GOT3 (cell line): ENCODE measurements around the gene IPO11.
"Not testable (repeated sequence)": the region's sequence is repeated elsewhere in the genome, so short reads cannot be mapped to it uniquely, and the experiment has no call there.

Experiments
- DNase-seq: peaks from one replicate; lab custom pipeline; 2025; ENCODE audit warnings: mixed read lengths; lab: John Stamatoyannopoulos, UW

IPO11 gene

DNA sequence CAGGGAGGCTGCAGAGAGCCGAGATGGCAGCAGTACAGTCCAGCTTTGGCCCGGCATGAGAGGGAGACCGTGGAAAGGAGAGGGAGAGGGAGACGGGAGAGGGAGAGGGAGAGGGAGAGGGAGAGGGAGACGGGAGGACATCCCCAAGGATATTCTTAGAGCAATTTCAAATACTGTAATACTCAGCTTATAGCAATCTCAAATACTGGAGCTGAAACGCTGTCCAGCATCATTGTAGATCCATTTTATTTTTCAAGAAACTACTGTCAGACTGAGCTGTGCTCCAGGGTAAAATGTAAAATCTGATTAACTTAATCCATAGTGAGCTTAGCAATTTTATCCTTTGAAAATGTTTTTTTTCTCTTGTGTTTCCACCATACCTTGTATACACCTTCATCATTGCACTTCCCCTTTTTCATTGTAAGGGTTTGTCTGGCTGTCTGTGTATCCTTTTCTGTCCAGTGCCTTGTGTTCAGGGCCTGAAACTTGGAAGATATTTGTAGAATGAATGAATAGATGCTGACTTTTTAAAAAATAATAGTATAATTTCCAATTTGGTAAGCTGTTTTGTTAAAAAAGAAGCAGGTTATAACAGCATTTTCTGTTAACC is 102.1 kb downstream of the IPO11 start:
- DNase-seq: no peak

DNA sequence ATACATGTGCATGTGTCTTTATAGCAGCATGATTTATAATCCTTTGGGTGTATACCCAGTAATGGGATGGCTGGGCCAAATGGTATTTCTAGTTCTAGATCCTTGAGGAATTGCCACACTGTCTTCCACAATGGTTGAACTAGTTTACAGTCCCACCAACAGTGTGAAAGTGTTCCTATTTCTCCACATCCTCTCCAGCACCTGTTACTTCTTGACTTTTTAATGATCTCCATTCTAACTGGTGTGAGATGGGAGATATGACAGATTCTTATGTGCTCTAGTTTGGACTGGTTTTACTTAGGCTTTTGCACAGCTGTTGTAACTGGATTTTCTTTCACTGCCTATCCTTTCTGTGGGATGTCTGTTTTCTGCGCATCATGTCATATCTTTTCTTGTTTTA is 108.2 kb downstream of the IPO11 start:
- DNase-seq: not testable (repeated sequence)

DNA sequence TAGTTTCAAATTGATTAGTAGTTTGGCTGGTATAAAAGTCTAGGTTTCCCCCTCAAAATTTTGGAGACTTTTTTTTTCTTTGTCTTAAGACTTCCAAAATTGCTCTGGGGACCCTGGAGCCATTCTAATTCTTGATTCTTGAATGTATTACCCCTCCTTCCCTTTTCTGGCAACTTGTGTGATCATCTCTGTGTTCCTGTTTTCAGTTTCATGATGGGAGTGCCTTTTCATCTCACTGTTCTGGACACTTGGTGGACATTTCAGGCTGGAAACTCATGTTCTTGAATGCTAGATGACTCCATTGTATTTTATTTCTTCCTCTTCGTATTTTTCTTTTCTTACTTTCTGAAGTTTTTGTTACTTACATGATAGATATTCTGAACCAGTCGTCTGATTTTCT is 108.8 kb downstream of the IPO11 start:
- DNase-seq: no peak

DNA sequence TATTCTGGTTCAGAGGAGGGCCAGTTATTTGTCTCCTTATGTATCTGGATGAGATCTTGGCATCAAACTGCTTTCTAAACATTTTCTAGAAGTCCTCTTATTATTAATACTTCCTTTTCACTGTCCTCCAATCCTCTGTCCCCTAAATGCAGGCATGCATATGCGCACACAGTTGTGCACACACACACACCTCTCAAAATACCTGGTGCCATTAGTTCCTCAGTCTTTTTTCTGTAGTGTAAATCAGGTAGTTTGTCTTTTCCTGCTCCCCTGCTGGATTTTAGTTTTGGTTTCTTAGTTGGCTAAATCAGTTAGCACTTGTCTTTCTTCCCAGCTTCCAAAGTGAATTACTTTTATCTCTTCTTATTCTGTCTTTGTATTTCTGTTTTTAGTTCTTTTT is 110.2 kb downstream of the IPO11 start:
- no peak for DNase-seq

DNA sequence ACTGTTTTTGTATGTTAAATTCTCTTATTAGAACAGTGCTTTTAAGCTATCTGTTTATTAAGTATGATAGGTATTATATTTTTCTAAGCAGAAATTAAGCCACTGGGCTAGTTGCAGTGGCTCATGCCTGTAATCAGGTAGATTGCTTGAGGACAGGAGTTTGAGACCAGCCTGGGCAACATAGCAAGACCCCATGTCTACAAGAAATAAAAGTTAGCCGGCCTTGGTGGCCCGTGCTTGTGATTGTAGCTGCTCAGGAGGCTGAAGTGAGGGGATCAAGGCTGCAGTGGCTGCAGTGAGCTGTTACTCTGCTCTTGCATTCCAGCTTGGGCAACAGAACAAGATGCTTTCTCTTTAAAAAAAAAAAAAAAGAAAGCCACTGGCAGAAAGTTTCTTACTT is 121.0 kb downstream of the IPO11 start:
- no peak for DNase-seq

DNA sequence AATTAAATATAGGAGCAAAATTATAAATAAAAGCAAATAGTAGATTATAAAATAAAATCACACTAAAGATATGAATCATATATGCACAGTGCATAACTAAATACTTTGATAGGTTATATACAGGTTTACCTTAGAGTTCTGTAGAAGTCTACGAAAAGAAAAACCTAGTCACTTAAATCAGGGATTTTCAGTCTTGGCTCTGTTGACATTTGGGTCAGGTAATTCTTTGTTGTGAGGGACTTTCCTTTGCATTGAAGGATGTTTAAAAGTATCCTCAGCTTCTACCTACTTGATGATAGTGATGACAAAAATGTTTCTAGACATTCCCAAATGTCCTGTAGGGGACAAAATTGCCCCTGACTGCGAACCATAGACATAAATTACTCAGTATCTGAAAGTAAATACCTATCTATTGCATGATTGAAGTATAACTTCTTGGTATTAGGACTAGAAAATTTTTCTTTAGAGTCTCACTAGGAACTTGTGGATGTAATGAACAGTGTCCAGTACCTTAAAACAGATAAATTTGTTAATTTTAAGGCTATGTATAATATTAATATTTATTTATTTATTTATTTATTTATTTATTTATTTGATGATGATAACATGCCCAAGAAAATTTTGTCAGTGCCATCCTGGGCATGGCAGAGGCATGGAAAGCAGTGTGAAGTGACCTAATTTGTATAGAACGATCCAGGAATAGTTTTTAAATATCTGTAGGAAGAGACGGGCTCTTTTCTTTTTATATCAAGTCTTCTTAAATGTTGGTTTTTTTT is 122.1 kb downstream of the IPO11 start:
- DNase-seq: no peak

DNA sequence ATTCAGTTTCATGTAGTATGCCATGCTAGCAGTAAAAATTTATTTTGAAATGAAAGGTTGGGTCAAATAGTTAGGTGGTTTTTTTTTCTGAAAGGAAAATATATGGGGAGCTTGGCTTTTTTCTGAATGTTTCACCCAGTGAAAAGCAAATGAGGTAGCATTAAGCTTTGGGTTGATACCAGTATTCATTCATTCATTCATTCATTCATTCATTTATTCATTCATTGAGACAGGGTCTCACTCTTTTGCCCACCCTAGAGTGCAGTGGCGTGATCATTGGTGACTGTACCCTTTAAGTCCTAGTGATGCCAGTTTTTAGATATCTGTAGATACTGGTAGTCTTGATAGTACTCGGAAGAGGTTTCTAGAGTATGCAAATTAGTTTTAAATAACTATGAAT is 123.7 kb downstream of the IPO11 start:
- no peak for DNase-seq

DNA sequence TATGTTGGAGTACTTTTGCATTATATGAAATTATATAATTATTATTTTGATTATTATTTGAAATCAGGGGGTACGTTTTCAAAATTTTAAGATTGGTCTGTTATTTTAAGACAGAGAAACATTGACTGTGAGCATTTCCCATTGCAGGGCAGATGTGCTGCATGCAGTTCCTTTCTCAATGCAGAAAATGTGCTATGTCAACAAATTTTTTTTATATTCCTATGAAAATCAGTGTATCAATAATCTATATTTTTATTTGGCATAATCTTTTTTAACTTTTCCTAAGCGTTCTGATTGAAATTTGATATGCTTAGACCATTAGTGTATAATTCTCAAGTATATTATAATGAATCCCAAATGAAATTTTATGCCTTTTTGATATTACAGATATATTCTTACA is 124.2 kb downstream of the IPO11 start:
- DNase-seq: no peak

DNA sequence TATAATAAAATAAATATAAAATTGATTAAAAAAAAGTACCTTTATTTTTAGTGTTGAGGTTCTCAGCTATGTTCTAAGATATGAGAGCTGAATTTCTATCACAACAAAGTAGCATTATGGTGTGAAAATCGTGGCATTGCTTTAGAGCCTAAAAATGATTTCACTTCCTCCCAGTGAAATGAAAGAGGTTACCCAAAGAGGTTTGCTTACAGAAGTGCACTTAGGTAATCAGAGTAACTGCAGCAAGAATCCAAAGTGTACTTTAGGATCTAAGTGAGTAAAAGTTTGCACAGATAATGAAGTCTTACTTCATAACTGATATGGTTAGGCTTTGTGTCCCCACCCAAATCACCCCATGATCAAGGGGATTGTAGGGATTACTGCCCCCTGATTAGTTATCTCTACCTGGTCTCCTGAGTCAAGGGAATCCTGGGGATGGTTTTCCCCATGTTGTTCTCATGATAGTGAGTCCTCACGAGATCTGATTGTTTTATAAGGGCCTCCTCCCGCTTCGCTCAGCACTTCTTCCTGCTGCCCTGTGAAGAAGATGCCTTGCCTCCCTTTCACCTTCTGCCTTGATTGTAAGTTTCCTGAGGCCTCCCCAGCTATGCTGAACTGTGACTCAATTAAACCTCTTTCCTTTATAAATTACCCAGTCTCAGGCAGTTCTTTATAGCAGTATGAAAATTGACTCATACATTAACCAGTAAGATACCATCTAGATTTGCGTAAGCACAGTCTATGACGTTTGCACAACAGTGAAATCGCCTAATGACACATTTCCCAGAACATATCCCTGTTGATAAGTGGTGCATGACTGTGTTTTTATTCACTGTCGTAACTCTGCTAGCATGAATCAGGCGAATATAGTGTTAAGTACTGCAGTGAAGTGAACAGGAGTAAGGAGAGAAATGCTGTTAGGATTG is 125.7 kb downstream of the IPO11 start:
- DNase-seq: no peak

DNA sequence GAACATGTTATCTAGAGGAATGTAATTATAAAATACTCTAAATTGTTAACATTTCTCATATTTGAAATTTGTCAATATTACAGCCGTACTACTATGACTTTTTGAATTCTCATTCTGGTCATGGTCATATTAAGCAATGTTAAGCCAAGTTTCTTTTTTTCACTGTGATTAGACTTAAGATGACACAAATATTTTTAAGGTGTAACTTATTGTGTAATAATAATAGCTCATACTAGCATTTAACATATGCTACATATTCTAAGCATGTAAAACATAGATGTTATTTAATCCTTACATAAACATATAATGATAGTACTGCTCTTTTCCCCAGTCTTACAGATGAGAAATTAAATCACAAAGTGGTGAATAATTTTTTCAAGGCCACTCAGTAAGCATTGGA is 130.2 kb downstream of the IPO11 start:
- DNase-seq: no peak

DNA sequence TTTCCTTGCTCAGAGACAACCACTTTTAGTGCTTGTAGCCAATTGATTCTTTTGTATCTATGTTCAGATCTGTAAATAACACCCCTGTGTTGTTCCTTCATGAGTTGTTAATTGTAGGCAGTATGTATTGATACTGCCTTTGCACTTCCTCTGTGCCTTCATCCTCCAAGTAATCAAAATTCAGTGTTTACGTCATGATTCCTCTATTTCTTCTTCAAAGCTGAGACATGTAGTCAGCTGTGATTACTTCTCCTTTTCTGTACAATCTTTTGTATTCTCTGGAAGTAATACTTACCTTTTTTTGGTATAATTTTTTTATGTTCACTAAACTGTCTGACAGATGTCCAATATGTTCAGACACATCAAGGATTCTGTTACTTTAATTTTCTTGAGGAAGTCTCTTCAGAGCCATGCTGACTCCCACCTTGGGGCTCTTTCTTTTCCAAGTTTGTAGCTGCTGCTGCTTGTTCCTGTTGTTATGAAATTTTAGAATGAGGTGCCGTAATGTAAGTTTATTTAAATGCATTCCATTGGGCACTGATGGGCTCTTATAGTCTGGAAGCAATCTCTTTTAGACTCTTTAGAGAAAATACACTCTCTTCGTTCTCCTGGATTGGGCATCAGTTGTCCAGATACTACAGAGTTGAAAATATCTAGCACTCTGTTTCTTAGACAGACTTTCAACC is 135.5 kb downstream of the IPO11 start:
- no peak for DNase-seq

DNA sequence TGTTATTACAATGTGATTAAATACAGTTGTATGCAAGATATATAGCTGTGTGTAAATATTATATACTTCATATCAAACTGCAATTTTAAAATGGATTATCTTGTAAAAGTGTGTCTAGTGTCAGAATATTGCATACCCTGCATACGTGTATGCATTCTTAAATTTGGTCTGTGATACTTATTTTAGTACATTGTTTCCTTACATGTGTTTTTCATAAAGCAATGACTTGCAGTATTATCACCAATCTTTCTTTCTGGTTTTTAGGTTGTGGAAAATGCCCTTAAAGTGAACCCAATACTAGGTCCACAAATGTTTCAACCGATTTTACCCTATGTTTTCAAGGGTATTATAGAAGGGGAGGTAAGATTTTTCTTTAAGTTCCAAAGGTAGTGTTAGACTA is 137.5 kb downstream of the IPO11 start:
- no peak for DNase-seq

DNA sequence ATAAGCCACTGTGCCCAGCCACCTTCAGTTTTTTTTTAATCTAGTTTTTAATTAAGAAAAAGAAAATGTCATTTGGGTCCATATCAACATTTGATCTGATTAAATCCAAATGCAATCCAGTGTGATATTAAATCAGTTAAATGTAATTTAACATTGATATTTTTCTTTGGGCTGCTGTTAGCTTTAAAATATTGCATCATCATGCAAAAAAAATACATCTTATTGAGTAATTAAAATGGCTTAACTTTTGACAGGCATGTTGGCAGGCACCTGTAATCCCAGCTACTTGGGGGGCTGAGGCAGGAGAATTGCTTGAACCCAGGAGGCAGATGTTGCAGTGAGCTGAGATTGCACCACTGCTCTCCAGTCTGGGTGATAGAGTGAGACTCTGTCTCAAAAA is 143.4 kb downstream of the IPO11 start:
- no peak for DNase-seq

DNA sequence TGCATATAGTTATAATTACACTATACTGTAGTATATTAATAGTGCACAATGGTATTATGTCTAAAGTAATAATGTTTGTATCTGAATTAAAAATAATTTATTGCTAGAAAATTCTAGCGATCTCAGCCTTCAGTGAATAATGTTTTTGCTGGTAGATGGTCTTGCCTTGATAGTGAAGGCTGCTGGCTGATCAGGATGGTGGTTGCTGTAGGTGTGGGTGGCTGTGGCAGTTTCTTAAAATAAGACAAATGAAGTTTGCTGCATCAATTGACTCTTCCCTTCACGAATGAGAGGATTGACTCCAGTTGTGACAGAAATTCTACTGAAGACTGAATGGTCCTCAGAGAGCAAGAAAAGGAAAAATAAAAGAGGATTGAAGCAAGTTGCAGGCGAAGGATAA is 146.4 kb downstream of the IPO11 start:
- no peak for DNase-seq

DNA sequence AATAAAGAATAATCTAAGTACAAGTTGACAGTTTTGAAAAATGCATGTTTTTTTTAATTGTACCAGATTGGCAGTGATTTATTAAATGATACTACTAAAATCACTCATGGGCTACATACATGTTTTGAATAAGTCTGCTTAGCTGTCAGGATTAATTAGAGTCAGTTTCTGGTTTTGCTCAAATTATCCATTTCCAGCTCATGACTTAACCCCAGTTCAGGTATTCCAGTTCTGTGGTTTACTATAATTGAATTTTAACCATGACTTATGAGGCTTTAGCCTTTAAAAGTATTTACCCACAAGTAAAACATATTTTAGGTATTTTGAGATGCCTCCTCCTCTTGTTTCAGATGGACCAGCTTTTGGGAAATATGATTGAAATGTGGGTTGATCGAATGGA is 148.2 kb downstream of the IPO11 start:
- DNase-seq: no peak

DNA sequence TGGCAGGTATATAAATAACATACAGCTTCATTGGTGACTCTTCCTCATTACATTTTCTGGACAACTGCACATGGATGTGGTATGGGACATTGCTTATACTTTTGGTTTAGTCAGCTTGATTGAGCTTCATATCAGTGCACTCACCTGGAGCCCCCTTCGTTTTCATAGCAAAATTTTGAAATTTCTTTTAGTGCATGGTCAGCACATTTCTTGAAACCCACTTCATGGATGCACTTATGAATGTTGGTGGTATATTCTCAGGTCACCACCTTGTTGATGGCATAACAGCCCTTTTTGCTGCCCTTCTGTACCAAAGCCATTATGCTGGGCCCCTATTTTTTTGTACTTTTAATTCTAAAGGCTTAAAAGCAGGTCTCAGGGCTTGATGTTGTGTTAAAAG is 149.3 kb downstream of the IPO11 start:
- no peak for DNase-seq

DNA sequence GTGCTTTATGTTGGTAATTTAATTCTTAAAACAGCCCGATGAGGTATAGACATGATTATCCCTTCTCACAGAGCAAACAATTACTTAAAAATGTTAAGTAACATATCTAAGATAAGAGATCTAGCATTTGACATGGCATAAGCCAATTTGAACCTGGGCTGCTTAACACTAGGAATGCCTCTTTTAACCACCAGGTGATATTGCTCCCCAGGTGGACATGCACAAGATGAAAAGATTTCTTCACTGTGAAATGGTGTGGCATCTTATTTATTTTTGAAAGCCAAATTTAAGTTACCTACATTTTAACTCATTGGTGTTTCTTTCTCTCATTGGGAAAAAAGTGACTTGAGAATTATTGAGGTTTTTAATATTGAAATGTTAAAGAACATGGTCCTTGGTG is 150.3 kb downstream of the IPO11 start:
- no peak for DNase-seq

DNA sequence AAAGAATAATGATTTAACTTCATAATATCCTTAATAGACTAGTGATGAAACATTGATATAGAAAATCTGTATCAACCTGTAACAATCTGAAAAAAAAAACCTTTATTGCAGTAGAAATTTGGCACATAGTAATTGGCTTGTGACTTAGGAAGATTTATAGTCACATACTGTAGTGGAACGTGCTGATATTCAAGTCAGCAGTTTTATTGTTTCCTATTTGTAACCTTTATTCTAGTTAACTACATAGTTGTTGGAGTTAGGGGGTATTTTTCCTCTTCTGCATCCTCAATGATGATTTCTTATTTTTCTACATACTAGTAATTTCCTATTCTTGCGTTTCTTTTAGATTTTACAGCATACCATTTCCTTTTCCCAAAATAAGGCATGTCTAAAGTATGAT is 151.5 kb downstream of the IPO11 start:
- DNase-seq: no peak

DNA sequence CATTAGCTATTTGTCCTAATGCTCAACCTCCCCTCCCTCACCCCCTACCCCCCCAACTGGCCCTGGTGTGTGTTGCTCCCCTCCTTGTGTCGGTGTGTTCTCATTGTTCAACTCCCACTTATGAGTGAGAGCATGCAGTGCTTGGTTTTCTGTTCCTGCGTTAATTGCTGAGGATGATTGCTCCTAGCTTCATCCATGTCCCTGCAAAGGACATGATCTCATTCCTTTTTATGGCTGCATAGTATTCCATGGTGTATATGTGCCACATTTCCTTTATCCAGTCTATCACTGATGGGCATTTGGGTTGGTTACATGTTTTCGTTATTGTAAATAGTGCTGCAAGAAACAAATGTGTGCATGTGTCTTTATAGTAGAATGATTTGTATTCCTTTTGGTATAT is 153.2 kb downstream of the IPO11 start:
- DNase-seq: not testable (repeated sequence)

DNA sequence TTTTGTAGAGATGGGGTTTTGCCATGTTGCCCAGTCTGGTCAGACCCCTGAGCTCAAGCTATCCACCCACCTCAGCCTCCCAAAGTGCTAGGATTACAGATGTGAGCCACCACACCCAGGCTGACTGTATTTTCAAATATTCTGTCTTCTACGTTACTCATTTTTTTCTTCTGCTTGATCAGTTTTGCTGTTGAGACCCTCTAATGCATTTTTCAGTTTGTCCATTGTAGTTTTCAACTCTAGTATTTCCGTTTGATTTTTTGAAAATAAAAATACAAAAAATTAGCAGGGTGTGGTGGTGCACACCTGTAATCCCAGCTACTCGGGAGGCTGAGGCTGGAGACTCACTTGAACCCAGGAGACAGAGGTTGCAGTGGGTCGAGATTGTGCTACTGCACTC is 155.6 kb downstream of the IPO11 start:
- no peak for DNase-seq

DNA sequence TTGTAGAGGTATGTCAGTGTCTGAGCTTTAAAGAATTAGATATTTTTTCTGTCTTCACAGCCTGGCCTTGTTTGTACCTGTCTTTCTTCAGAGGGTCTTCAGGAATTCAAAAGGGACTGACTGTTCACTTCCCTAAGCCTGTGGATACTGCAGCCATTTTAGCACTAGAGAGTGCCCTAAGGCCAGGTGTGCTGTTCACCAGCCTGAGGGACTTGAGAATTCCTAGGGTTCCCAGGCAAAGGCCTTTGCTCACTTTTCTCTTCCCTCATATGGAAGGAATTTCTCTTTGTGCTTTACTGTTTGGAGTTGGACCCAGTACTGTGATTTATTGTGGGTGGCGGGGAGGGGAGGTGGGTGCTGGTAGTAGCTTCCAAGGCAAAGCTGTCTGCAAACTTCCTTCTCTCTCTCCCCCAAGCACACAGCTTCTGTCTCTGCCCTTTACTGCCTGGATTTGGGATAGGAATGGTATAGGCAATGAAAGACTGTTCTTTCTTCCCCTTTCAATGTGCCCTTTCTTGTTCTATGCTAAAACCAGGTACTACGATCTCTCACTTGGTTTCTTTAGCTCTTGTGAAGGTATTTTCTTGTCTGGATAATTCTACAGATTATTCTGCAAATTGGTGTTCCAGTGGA is 156.4 kb downstream of the IPO11 start:
- no peak for DNase-seq

DNA sequence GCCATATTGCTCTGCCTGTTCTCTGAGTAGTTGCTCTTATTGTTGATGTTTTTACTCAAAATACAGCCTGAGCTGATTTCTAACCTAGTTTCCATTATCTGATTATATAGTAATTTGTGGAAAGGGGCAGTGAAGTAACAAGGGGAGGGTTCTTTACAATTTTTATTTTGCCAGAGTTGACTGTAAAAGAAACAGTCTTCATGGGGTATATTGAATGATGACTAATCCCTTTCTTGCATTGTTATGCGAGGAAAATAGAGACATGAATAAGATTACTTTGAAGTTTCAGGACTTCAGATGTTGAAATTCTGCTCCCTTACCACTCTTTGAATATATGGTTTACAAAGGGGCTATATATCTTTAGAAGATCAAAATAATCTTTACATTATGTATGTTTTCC is 156.9 kb downstream of the IPO11 start:
- no peak for DNase-seq
